HG03558 (cell line): ENCODE data around the gene CECR2.

Experiments used
- ATAC-seq: cut with Tn5 transposase; IDR thresholded peaks from one replicate; pipeline ENCODE4 v1.9.1; 2021; ENCODE audit warnings: moderate number of reproducible peaks; ENCODE audit not compliant: unreplicated experiment; ENCODE audit errors: extremely low read depth

The CECR2 gene

GRCh38 chr22:17369439-17370025, at the start of gene CECR2:
TSS of gene CECR2 (plus strand) at chr22:17369460. CDS start at chr22:17369784, 324 bp downstream.
- no peak for ATAC-seq

- ATAC-seq = no peak
Measured at GRCh38 chr22:17319546-17319945, 49.7 kb upstream of the CECR2 start.

DNA sequence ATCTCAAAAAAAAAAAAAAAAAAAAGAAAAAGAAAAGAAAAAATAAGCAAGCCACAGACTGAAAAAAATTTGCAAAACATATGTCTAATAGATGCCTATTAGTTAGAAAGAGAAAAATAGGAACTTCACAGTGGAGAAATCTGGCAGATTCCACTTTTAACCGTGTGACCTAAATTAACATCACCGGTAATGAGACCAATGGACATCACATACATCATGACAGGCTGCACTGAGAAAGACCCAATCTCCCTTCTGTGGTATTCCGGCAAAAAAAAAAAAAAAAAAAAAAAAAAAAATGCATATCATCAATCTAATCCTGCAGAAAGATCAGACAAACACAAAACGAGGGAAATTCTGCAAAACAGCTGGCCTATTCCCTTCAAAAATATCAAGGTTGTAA, 46.7 kb upstream of the CECR2 start:
- ATAC-seq = no peak

DNA sequence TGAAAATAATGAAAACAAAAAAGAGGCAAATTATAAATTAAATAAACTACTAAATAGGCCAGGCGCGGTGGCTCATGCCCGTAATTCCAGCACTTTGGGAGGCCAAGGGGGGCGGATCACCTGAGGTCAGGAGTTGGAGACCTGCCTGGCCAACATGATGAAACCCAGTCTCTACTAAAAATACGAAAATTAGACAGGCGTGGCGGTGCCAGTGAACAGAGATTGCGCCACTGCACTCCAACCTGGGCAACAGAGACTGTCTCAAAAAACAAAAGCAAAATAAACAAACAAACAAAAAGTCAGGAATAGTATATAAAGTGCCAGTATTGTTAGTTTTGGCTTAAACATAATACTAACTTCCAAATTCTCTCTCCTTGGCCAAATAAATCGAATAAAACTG, 37.6 kb upstream of the CECR2 start:
- ATAC-seq = no peak

GRCh38 chr22:17332109-17332800, 37.0 kb upstream of the CECR2 start:
- no peak for ATAC-seq

GRCh38 chr22:17334059-17334458, 35.2 kb upstream of the CECR2 start:
- ATAC-seq = no peak

DNA sequence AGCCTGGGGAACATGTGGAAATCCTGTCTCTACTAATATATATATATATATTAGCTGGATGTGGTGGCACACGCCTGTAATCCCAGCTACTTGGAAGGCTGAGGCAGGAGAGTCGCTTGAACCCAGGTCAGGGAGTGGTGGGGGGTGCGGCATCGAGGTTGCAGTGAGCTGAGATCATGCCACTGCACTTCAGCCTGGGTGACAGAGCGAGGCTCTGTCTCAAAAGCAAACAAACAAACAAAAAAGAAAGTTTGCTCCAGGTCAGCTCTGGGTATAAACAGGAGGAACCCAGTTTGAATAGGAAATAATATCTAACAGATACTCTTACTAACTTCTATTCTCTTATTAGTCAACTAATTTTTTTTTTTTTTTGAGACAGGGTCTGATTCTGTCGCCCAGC, 34.3 kb upstream of the CECR2 start:
- ATAC-seq = no peak

GRCh38 chr22:17336061-17336460, 33.2 kb upstream of the CECR2 start:
- no peak for ATAC-seq

DNA sequence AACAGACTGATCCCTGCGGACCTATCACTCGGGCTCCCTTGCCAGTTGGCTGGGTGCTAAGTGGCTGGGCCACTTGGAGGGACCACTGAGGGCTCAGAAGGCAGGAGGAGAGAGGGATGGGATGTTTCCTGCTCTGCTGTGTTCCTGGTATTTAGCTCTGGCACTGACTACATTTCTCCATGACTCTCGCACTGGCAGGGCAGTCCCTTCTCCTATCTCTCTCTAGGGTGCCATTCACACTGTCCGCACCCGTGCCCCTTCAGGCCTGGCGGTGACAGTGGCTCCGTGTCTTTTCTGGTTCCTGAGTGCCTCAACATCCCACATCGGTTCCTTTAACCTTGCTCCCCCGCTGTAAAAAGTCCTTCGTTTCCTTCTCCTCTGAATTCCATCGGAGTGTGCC, 31.6 kb upstream of the CECR2 start:
- ATAC-seq = no peak

DNA sequence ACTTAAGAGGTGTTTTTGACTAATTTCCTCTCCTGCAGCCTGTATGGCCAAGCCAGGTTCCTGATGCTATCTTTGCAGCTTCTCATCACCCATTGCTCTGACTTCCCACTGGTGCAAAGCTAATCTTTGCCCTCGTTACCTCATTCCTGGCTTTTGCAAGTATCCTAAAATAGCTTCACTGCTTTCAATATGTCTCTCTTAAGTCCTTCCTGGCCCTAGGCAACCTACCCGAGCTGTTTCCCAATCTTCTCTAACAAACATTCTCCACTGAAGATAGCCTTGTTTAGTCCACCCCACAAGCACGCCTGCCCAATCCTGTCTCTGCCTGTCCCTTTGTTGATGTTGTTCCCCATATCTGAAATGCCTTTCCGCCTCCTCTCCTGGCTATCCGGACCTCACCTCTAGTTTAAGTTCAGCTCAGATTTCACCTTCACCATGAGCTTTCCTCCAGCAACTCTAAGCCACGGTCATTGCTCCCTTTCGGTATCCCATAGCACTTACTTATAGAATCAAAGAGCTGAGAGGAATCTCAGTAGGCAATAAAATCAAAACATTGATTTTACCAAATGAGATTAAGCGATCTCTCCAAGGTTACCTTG, 30.1 kb upstream of the CECR2 start:
- no peak for ATAC-seq

- ATAC-seq = no peak
Measured at GRCh38 chr22:17342361-17342760, 26.9 kb upstream of the CECR2 start.

GRCh38 chr22:17343766-17344165, 25.5 kb upstream of the CECR2 start:
- ATAC-seq = no peak

DNA sequence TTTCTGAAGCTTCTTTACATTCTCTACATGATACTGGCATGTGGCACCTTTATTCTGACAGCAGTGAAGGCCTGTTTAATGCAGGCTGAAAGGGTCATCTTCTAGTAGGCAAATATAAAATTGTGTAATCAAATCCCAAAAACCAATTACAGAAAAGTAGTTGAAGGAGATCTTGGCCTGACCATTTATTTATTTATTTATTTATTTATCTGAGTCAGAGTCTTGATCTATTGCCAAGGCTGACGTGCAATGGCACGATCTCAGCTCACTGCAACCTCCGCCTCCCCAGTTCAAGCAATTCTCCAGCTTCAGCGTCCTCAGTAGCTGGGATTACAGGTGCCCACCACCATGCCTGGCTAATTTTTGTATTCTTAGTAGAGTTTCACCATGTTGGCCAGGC, 22.7 kb upstream of the CECR2 start:
- no peak for ATAC-seq

DNA sequence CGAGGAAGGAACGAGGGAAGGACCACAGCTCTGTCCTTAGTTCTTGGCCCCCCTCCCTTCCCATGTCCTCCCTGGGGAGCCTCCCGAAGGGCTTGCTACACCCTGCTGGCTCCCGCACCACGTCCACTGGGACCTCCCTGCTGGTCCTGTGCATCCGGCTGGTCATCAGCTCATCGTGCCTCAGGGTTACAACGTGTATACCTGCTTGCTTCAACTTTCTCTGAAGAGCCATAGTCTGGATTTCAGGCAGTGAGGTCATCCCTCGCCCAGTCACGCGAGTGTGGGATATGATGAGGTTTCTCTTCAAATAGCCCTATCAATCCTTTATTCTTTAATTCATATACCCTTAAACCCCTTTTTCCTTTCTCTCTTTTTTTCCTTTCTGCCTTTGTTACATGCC, 21.5 kb upstream of the CECR2 start:
- no peak for ATAC-seq

DNA sequence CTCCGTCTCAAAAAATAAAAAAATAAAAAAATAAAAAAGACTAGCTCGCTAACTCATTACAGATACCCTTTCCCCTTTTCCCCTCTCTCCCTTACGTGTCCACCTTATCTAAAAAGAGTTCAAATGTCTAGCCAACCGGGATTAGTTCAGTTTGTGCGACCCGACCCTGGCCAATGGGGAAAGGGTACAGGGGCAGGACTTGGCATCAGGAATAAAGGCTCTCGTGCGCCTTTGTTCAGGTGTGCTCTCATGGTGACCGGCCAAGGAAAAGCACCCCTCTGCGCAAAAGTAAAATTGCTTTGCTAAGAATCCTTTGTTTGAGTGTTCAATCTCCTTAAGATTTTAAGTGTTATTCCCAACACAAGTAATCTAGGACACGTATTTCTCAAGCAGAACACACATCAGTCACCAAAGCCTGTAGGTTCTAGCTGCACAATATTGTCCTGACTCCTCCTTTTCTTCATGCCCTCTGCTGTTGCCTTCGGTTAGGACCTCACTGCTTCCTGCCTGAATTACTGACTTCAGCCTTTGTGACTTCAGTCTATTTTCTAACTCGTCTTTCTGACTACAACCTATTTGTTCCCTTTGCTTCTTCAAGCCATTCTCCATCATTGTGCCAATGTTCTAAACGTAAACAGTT, 20.7 kb upstream of the CECR2 start:
- no peak for ATAC-seq

GRCh38 chr22:17349172-17349571, 20.1 kb upstream of the CECR2 start:
- ATAC-seq = no peak

- no peak for ATAC-seq
Measured at GRCh38 chr22:17350292-17350691, 19.0 kb upstream of the CECR2 start.

- no peak for ATAC-seq
Measured at GRCh38 chr22:17352798-17353197, 16.5 kb upstream of the CECR2 start.

- ATAC-seq = no peak
Measured at GRCh38 chr22:17357688-17358087, 11.6 kb upstream of the CECR2 start.

DNA sequence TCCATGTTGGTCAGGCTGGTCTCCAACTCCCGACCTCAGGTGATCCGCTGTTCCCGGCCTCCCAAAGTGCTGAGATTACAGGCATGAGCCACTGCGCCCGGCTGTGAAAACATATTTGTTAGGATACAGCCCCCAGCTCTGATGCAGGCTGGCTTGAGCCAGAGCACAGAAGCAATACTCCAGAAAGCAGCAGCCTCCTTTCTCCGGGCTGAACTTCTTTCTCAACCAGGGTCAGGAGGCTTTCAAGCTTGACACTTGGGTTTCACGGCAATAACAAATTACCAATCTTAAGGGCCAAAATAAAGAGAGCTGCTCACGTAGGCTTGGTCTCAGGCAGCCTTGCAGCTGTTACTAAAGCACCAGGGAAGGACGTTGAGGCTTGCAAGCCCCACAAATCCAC, 10.8 kb upstream of the CECR2 start:
- no peak for ATAC-seq

DNA sequence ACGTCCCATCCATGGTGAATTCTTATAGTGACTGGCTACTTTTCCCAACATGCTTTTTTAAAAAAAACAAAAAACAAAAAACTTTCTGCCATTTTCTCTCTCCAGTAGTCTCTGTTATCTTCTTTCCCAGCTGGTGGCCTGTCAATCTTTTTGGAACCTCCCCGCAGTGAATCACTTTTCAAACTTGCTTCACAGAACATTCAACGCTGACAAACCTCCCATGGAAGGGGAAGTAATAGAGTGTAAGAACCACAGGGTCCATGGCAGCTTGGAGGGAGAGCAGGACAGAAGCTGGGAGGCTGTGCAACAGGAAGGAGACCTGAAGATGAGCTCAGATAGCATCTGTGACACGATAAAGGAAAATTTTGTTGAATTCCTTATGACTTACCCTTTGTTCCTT, 9.8 kb upstream of the CECR2 start:
- no peak for ATAC-seq
